Stimulated activated CD8-positive, alpha-beta memory T cell treated with anti-CD3 and anti-CD28 coated beads, Interleukin-7, amount 100 ng/mL, for 24 hours (primary cell): ENCODE measurements around the gene SWI5.
"Not testable (repeated sequence)": the region's sequence is repeated elsewhere in the genome, so short reads cannot be mapped to it uniquely, and the experiment has no call there.

Experiments
- DNase-seq: peaks from one replicate; pipeline ENCODE4 v3.0.0-alpha.2; 2020; ENCODE audit warnings: low read depth

Gene SWI5

GRCh38 chr9:128276008-128276573 lies at the start of gene SWI5:
Gene SWI5 (plus strand): TSS chr9:128276276.
- DNase-seq, result peak; percentile 100

- no peak for DNase-seq
These were observed 49.7 kb upstream of the SWI5 start for GRCh38 chr9:128226412-128226801.

GRCh38 chr9:128230897-128231296 lies 45.2 kb upstream of the SWI5 start:
- DNase-seq, result not testable (repeated sequence)

- DNase-seq, result no peak
These were observed 44.2 kb upstream of the SWI5 start for GRCh38 chr9:128231638-128232527.

GRCh38 chr9:128232528-128233428 lies 43.3 kb upstream of the SWI5 start:
- DNase-seq, result no peak

- no peak for DNase-seq
These were observed 42.2 kb upstream of the SWI5 start for GRCh38 chr9:128233817-128234406.

GRCh38 chr9:128242124-128242523 lies 34.0 kb upstream of the SWI5 start:
- no peak for DNase-seq

GRCh38 chr9:128242828-128243214 lies 33.3 kb upstream of the SWI5 start:
- DNase-seq, result no peak

- no peak for DNase-seq
These were observed 32.7 kb upstream of the SWI5 start for GRCh38 chr9:128243215-128244018.

- no peak for DNase-seq
These were observed 31.8 kb upstream of the SWI5 start for GRCh38 chr9:128244091-128244836.

- DNase-seq, result no peak
These were observed 31.2 kb upstream of the SWI5 start for GRCh38 chr9:128244837-128245231.

- no peak for DNase-seq
These were observed 30.5 kb upstream of the SWI5 start for GRCh38 chr9:128245421-128246151.

GRCh38 chr9:128246471-128246870 lies 29.6 kb upstream of the SWI5 start:
- DNase-seq, result no peak

GRCh38 chr9:128247226-128247803 lies 28.8 kb upstream of the SWI5 start:
- no peak for DNase-seq

GRCh38 chr9:128249558-128249907 lies 26.5 kb upstream of the SWI5 start:
- DNase-seq, result no peak

- peak; percentile 99 for DNase-seq
These were observed 25.9 kb upstream of the SWI5 start for GRCh38 chr9:128249908-128250838.

GRCh38 chr9:128250839-128251731 lies 25.0 kb upstream of the SWI5 start:
- DNase-seq, result no peak

GRCh38 chr9:128251732-128252100 lies 24.4 kb upstream of the SWI5 start:
- no peak for DNase-seq
